Caco-2 (cell line): Measurements from ENCODE around the gene NDUFA9. TPM values are rescaled to one million over a fixed set of nuclear protein-coding genes. Genes with fewer than 3 reads are reported as not detected.

Experiments
- BruUV-seq: library from RNA; stranded (reverse); fragments of 400-500 nt; replicated peaks from 2 replicates; lab custom pipeline; 2021; lab: Mats Ljungman, UMichigan
- CTCF ChIA-PET: fragments of 300-600 bp; sonication (Branson Sonifier 250); formaldehyde crosslinking; loops from one replicate; lab custom pipeline; 2022; ENCODE audit warnings: antibody characterized with exemption; lab: Charles Lee
- POLR2A ChIA-PET: fragments of 300-600 bp; sonication (Branson Sonifier 250); formaldehyde crosslinking; loops from one replicate; lab custom pipeline; 2022; ENCODE audit warnings: antibody characterized with exemption; lab: Charles Lee
- DNase-seq, 2 experiments: peaks; one replicate each; pipeline versions ENCODE4 v3.0.0 to v3.0.0-alpha.2; 2020 to 2022
- H3K27me3 ChIP-seq: replicated peaks from 2 replicates; pipeline ENCODE4 v1.6.0; 2011; ENCODE audit warnings: low read length; ENCODE audit not compliant: control insufficient read depth, insufficient read depth
- H3K36me3 ChIP-seq: 2 replicates; pipeline ENCODE4 v1.5.1; 2011; ENCODE audit warnings: low read length; ENCODE audit not compliant: control insufficient read depth, insufficient read depth
- H3K4me1 ChIP-seq: fragments of 250-450 bp; sonication (Bioruptor Pico); 2 replicates; pipeline ENCODE4 v1.5.1; 2020; ENCODE audit warnings: mild to moderate bottlenecking
- H3K4me3 ChIP-seq: 2 replicates; pipeline ENCODE4 v1.5.1; 2011; ENCODE audit warnings: low read depth, mild to moderate bottlenecking, control low read depth, low read length
- H3K9me3 ChIP-seq: fragments of 250-450 bp; sonication (Bioruptor Pico); 2 replicates; pipeline ENCODE4 v1.5.1; 2020; ENCODE audit warnings: mild to moderate bottlenecking, moderate library complexity
- H3K27ac Mint-ChIP-seq: one replicate; pipeline ENCODE4 v1.8.0; 2022; ENCODE audit warnings: mixed read lengths; ENCODE audit not compliant: unreplicated experiment
- H3K27me3 Mint-ChIP-seq: one replicate; pipeline ENCODE4 v1.8.0; 2022; ENCODE audit warnings: mixed read lengths; ENCODE audit not compliant: insufficient read depth, unreplicated experiment
- H3K36me3 Mint-ChIP-seq: one replicate; pipeline ENCODE4 v1.8.0; 2022; ENCODE audit warnings: mild to moderate bottlenecking, mixed read lengths; ENCODE audit not compliant: insufficient read depth, unreplicated experiment
- H3K4me1 Mint-ChIP-seq: one replicate; pipeline ENCODE4 v1.8.0; 2022; ENCODE audit warnings: low read depth, mixed read lengths; ENCODE audit not compliant: unreplicated experiment
- H3K4me3 Mint-ChIP-seq: one replicate; pipeline ENCODE4 v1.8.0; 2022; ENCODE audit warnings: mild to moderate bottlenecking, moderate library complexity, mixed read lengths; ENCODE audit not compliant: unreplicated experiment
- H3K9me3 Mint-ChIP-seq: one replicate; pipeline ENCODE4 v1.8.0; 2022; ENCODE audit warnings: mixed read lengths; ENCODE audit not compliant: unreplicated experiment
- intact Hi-C: fragments of 100-400 bp; cut with micrococcal nuclease; formaldehyde crosslinking; loops from one replicate; pipeline ENCODE4 v1.10.0; 2022; ENCODE audit not compliant: unreplicated experiment
- total RNA-seq: library from RNA; stranded (reverse); gene quantifications from 2 replicates; pipeline ENCODE4 v1.2.3, GENCODE V29; 2022
- TF ChIP-seq, protein P1 (sequence below), 2 experiments: fragments of 200-600 bp in 1 of 2; IDR thresholded peaks; 1 replicate in 1 of 2; 2 replicates in 1 of 2; pipeline versions ENCODE4 v1.5.1 to v1.8.0; 2011 to 2022; ENCODE audit warnings: antibody characterized with exemption in 1 of 2, control low read depth in 1 of 2, inconsistent platforms in 1 of 2, low read depth in 1 of 2, low read length in 1 of 2, mild to moderate bottlenecking in 1 of 2, moderate library complexity in 1 of 2; ENCODE audit not compliant: insufficient read depth in 1 of 2, severe bottlenecking in 1 of 2, unreplicated experiment in 1 of 2

NDUFA9 gene
- total RNA-seq, 1 experiment from 2014 or later: 263 TPM

DNA sequence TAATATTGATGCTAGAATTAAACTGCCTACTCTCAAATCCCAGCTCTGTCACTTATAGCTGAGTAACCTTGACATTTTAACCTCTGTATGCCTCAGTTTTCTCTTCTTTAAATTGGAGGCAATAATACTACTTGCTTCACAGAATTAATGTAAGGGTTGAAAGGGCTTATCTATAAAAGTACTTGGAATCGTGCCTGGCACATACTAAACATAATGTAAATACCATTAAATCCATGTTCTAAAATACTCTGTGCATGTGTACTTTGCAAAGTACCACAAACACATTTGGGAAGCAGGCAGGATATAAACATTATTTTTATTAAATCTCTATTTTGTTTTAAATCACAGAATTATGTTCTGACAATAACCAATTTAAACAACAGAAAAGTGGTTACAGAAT lies 45.0 kb upstream of the NDUFA9 start:
- Histone ChIP-seq H3K27me3 (no peaks in the 10 kb centered on the region), H3K36me3 (no peaks in the 10 kb centered on the region), H3K4me1 (peaks cover 13% of the 10 kb centered on the region)

GRCh38 chr12:4604684-4605193 lies 44.2 kb upstream of the NDUFA9 start:
- BruUV-seq: no TSS peak
- peak overlapping the region; percentile 43 for H3K4me3 ChIP-seq
- intact Hi-C loops: loop anchor here (1.0 kb wide), 1 partner anchor 154 kb away; no protein-coding TSS in a partner anchor
- H3K27me3 ChIP-seq: no peaks in the 10 kb centered on the region
- POLR2A ChIA-PET: no interaction called here
- TF ChIP-seq, protein P1, sequence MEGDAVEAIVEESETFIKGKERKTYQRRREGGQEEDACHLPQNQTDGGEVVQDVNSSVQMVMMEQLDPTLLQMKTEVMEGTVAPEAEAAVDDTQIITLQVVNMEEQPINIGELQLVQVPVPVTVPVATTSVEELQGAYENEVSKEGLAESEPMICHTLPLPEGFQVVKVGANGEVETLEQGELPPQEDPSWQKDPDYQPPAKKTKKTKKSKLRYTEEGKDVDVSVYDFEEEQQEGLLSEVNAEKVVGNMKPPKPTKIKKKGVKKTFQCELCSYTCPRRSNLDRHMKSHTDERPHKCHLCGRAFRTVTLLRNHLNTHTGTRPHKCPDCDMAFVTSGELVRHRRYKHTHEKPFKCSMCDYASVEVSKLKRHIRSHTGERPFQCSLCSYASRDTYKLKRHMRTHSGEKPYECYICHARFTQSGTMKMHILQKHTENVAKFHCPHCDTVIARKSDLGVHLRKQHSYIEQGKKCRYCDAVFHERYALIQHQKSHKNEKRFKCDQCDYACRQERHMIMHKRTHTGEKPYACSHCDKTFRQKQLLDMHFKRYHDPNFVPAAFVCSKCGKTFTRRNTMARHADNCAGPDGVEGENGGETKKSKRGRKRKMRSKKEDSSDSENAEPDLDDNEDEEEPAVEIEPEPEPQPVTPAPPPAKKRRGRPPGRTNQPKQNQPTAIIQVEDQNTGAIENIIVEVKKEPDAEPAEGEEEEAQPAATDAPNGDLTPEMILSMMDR (IDR thresholded peaks at IDR 0.05; ENCODE audit: insufficient read depth in 1 of 2, low read depth in 1 of 2, low read length in 1 of 2, severe bottlenecking in 1 of 2, unreplicated experiment in 1 of 2): peak; percentile 94 to 96
- Mint-ChIP-seq H3K36me3 (no peaks in the 10 kb centered on the region), H3K9me3 (no peaks in the 10 kb centered on the region), H3K4me1 (peaks cover 22% of the 10 kb centered on the region), H3K4me3 (peak overlapping the region; percentile 78), H3K27me3 (peaks cover 24% of the 10 kb centered on the region), H3K27ac (no peak overlapping the region)
- peak; percentile 69 to 72 for DNase-seq
- peaks cover 13% of the 10 kb centered on the region for H3K4me1 ChIP-seq
- CTCF ChIA-PET: interaction anchor here (0.6 to 1.3 kb wide), 4 partner anchors 13 to 153 kb away, joined by 3 to 5 read pairs (median 4); partner anchors contain the start of genes AKAP3 and NDUFA9
- no peaks in the 10 kb centered on the region for H3K9me3 ChIP-seq
- H3K36me3 ChIP-seq: no peaks in the 10 kb centered on the region

More for the DNA sequence above, 45.0 kb upstream of the NDUFA9 start:
- TF ChIP-seq, protein P1 (IDR thresholded peaks at IDR 0.05; ENCODE audit: insufficient read depth in 1 of 2, low read depth in 1 of 2, low read length in 1 of 2, severe bottlenecking in 1 of 2, unreplicated experiment in 1 of 2): no peak
- Mint-ChIP-seq H3K4me1 (peaks cover 22% of the 10 kb centered on the region), H3K36me3 (no peaks in the 10 kb centered on the region), H3K27me3 (peaks cover 27% of the 10 kb centered on the region), H3K27ac (no peak overlapping the region), H3K4me3 (no peak overlapping the region), H3K9me3 (no peaks in the 10 kb centered on the region)
- intact Hi-C loops: loop anchor here (1.0 kb wide), 1 partner anchor 154 kb away; no protein-coding TSS in a partner anchor
- POLR2A ChIA-PET: no interaction called here
- H3K4me3 ChIP-seq: no peak overlapping the region
- BruUV-seq: no TSS peak
- CTCF ChIA-PET: interaction anchor here (0.6 to 1.3 kb wide), 4 partner anchors 13 to 154 kb away, joined by 3 to 5 read pairs (median 4); partner anchors contain the start of genes AKAP3 and NDUFA9
- H3K9me3 ChIP-seq: no peaks in the 10 kb centered on the region
- DNase-seq: no peak

DNA sequence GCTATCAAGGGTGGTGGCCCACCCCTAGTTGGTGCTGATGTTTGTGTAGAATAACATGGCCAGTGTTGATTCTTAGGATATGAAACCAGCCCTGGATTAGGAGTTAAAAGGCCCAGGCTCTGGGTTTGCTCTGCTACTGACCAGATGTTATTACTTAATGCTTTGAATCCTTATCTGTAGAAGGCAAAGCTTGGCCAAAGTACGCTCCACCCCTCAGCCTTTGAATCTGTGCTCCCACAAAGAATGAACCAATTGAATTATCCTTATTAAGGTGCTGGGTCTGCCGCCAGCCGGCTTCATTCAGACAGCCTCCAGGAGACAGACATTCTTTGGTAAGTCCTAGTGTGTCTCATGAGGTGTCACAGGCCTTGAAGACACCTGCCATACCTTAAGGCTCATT lies 41.9 kb upstream of the NDUFA9 start:
- BruUV-seq: no TSS peak
- no peaks in the 10 kb centered on the region for H3K36me3 ChIP-seq

More for the DNA sequence above, 41.9 kb upstream of the NDUFA9 start:
- TF ChIP-seq, protein P1 (IDR thresholded peaks at IDR 0.05; ENCODE audit: insufficient read depth in 1 of 2, low read depth in 1 of 2, low read length in 1 of 2, severe bottlenecking in 1 of 2, unreplicated experiment in 1 of 2): no peak
- no peaks in the 10 kb centered on the region for H3K9me3 ChIP-seq
- H3K27me3 Mint-ChIP-seq: peaks cover 16% of the 10 kb centered on the region
- no peaks in the 10 kb centered on the region for H3K27me3 ChIP-seq
- POLR2A ChIA-PET: interaction anchor here (1.0 kb wide), 1 partner anchor 42 kb away, joined by 6 read pairs; the partner anchor contains the start of genes AKAP3 and NDUFA9
- no peak overlapping the region for H3K4me3 ChIP-seq
- DNase-seq: peak; percentile 66 to 70
- H3K36me3 Mint-ChIP-seq: no peaks in the 10 kb centered on the region
- H3K4me1 ChIP-seq: peaks cover 13% of the 10 kb centered on the region
- no peaks in the 10 kb centered on the region for H3K9me3 Mint-ChIP-seq
- H3K27ac Mint-ChIP-seq: peak overlapping the region; percentile 4
- intact Hi-C loops: loop anchor here (2.0 kb wide), 1 partner anchor 42 kb away; the partner anchor contains the start of genes AKAP3 and NDUFA9
- CTCF ChIA-PET: no interaction called here
- peaks cover 22% of the 10 kb centered on the region for H3K4me1 Mint-ChIP-seq
- H3K4me3 Mint-ChIP-seq: no peak overlapping the region
